Ascending aorta (tissue), 2 donors: ENCODE data around the gene LARGE1. TPM values are rescaled to one million over a fixed set of nuclear protein-coding genes. Genes with fewer than 3 reads are reported as not detected.

Experiments used
- DNase-seq, 2 donors: peaks; one replicate each; pipeline ENCODE4 v3.0.0-alpha.2; 2019; ENCODE audit warnings: low spot score in 2 of 2
- H3K27ac ChIP-seq, 2 donors: fragments of 200-600 bp; sonication (generic); one replicate each; pipeline ENCODE4 v1.5.1; 2016 to 2017; ENCODE audit warnings: mild to moderate bottlenecking in 1 of 2
- H3K27me3 ChIP-seq: fragments of 200-600 bp; sonication (generic); one replicate; pipeline ENCODE4 v1.5.1; 2017
- H3K36me3 ChIP-seq, 2 donors: fragments of 200-600 bp; sonication (generic); one replicate each; pipeline ENCODE4 v1.5.1; 2016
- H3K4me1 ChIP-seq, 2 donors: fragments of 200-600 bp; sonication (generic); one replicate each; pipeline ENCODE4 v1.5.1; 2016 to 2017; ENCODE audit warnings: mild to moderate bottlenecking in 1 of 2
- H3K4me3 ChIP-seq, 2 donors: fragments of 200-600 bp; sonication (generic); one replicate each; pipeline ENCODE4 v1.5.1; 2016 to 2017; ENCODE audit warnings: mild to moderate bottlenecking in 1 of 2
- H3K9me3 ChIP-seq, 2 donors: fragments of 200-600 bp; sonication (generic); one replicate each; pipeline ENCODE4 v1.5.1; 2016
- CTCF ChIP-seq, 3 experiments: fragments of 200-600 bp in 2 of 3; fragments of 450-650 bp in 1 of 3; sonication (generic) in 2 of 3; IDR thresholded peaks; one replicate each; pipeline ENCODE4 v1.5.1; 2016 to 2019; ENCODE audit warnings: antibody characterized with exemption in 3 of 3, mild to moderate bottlenecking in 1 of 3, moderate library complexity in 1 of 3
- intact Hi-C: fragments of 100-400 bp; cut with DNase I; formaldehyde crosslinking; loops from one replicate; pipeline ENCODE4 v1.15.1; 2023
- total RNA-seq: library from RNA; depleted of rRNA; stranded (reverse); fragments of >200 nt; gene quantifications from one replicate; pipeline ENCODE4 v1.1.0, GENCODE V29; 2016

The LARGE1 gene
- total RNA-seq, 1 donor from 2014 or later: 40.6 TPM

GRCh38 chr22:33400061-33400840 is 520.0 kb downstream of the LARGE1 start:
- H3K4me3 ChIP-seq: no peak overlapping the region
- DNase-seq: no peak
- no peak for TF ChIP-seq CTCF (IDR thresholded peaks at IDR 0.05)

GRCh38 chr22:33397381-33397907 is 522.8 kb downstream of the LARGE1 start:
- Histone ChIP-seq H3K27me3 (no peaks in the 10 kb centered on the region), H3K9me3 (no peaks in the 10 kb centered on the region), H3K27ac (no peak overlapping the region), H3K4me3 (no peak overlapping the region), H3K4me1 (no peaks in the 10 kb centered on the region), H3K36me3 (no peaks in the 10 kb centered on the region)
- TF ChIP-seq CTCF (IDR thresholded peaks at IDR 0.05): no peak
- intact Hi-C loops: no loop called here
- DNase-seq: no peak

More at GRCh38 chr22:33400061-33400840, 520.0 kb downstream of the LARGE1 start:
- no peaks in the 10 kb centered on the region for H3K27me3 ChIP-seq
- H3K36me3 ChIP-seq: no peaks in the 10 kb centered on the region
- no peaks in the 10 kb centered on the region for H3K9me3 ChIP-seq
- intact Hi-C loops: no loop called here
- H3K4me1 ChIP-seq: no peaks in the 10 kb centered on the region
- H3K27ac ChIP-seq: no peak overlapping the region

GRCh38 chr22:33393432-33393831 is 526.8 kb downstream of the LARGE1 start:
- Histone ChIP-seq H3K4me3 (no peak overlapping the region), H3K9me3 (no peaks in the 10 kb centered on the region), H3K27me3 (no peaks in the 10 kb centered on the region), H3K36me3 (no peaks in the 10 kb centered on the region), H3K4me1 (no peaks in the 10 kb centered on the region), H3K27ac (no peak overlapping the region)
- intact Hi-C loops: no loop called here
- no peak for TF ChIP-seq CTCF (IDR thresholded peaks at IDR 0.05)
- DNase-seq: no peak

GRCh38 chr22:33391298-33391697 is 529.0 kb downstream of the LARGE1 start:
- H3K36me3 ChIP-seq: no peaks in the 10 kb centered on the region
- no peak for DNase-seq
- H3K4me1 ChIP-seq: no peaks in the 10 kb centered on the region
- H3K27me3 ChIP-seq: no peaks in the 10 kb centered on the region
- TF ChIP-seq CTCF (IDR thresholded peaks at IDR 0.05): no peak
- no peaks in the 10 kb centered on the region for H3K9me3 ChIP-seq
- no peak overlapping the region for H3K4me3 ChIP-seq
- H3K27ac ChIP-seq: no peak overlapping the region
- intact Hi-C loops: no loop called here

- Histone ChIP-seq H3K27ac (no peak overlapping the region), H3K36me3 (no peaks in the 10 kb centered on the region), H3K4me3 (no peak overlapping the region), H3K27me3 (no peaks in the 10 kb centered on the region), H3K9me3 (no peaks in the 10 kb centered on the region), H3K4me1 (no peaks in the 10 kb centered on the region)
- DNase-seq: no peak
- intact Hi-C loops: no loop called here
- no peak for TF ChIP-seq CTCF (IDR thresholded peaks at IDR 0.05)
These were observed 530.3 kb downstream of the LARGE1 start for GRCh38 chr22:33389936-33390335.
